ENCODE results near the gene TRIM49D2.
"Not testable (repeated sequence)": the region's sequence is repeated elsewhere in the genome, so short reads cannot be mapped to it uniquely, and the experiment has no call there.

DNA sequence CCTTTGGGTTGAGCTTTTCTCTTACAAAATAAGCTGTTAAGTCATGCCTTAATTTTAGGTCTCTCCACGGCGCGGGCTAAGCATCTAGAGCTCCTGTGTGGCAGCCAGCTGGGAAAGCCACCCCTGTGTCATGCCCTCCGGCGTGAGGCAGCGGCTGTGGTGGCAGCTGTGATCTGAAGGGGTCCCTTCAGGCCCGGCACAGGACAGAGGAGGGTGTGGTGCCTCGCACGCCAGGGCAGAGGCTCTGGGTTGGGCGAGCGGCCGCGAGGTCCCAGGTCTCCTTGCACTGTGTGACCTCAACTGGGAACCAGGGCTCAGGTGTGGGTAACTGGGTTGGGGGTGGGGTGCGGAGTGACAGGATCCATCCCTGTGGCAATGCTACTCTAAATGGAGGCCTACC is 23.1 kb upstream of the TRIM49D2 start:
- not testable (repeated sequence) for TF ChIP-seq POLR2A (IDR thresholded peaks at IDR 0.05; ENCODE audit: low read depth, low read length); TAF1 (IDR thresholded peaks at IDR 0.05; ENCODE audit: borderline replicate concordance, low read depth, low read length); POLR2AphosphoS5 (IDR thresholded peaks at IDR 0.05; ENCODE audit: low read depth, low read length)
